ENCODE results near the gene ATP1A3.

DNA sequence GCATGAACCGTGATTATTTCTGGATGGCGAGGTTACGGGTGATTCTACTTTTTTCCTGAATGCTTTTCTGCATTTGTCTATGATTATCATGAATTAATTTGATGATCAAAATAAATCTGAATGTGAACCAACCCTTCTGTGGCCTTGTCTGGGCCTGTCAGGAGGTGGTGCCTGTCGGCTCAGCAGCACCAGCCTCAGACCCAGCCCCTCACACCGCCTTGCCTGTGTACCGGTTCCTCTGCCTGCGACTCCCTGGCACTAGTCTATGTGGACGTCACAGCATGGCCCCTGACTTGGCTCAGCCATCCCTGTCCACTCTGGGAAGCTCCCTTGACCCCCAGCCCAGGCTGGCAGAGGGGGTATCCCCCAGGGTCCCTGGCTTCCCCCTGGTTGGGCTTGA lies 19.4 kb downstream of the ATP1A3 start:
- TF ChIP-seq EZH2 (IDR thresholded peaks at IDR 0.05; ENCODE audit: borderline replicate concordance, low read depth, low read length, poor library complexity, severe bottlenecking) = no peak
- TF ChIP-seq, protein P1, sequence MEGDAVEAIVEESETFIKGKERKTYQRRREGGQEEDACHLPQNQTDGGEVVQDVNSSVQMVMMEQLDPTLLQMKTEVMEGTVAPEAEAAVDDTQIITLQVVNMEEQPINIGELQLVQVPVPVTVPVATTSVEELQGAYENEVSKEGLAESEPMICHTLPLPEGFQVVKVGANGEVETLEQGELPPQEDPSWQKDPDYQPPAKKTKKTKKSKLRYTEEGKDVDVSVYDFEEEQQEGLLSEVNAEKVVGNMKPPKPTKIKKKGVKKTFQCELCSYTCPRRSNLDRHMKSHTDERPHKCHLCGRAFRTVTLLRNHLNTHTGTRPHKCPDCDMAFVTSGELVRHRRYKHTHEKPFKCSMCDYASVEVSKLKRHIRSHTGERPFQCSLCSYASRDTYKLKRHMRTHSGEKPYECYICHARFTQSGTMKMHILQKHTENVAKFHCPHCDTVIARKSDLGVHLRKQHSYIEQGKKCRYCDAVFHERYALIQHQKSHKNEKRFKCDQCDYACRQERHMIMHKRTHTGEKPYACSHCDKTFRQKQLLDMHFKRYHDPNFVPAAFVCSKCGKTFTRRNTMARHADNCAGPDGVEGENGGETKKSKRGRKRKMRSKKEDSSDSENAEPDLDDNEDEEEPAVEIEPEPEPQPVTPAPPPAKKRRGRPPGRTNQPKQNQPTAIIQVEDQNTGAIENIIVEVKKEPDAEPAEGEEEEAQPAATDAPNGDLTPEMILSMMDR (conservative IDR thresholded peaks at IDR 0.05; ENCODE audit: low read depth, low read length) = no peak
